ENCODE measurements around the gene YWHAQ.

The YWHAQ gene

DNA sequence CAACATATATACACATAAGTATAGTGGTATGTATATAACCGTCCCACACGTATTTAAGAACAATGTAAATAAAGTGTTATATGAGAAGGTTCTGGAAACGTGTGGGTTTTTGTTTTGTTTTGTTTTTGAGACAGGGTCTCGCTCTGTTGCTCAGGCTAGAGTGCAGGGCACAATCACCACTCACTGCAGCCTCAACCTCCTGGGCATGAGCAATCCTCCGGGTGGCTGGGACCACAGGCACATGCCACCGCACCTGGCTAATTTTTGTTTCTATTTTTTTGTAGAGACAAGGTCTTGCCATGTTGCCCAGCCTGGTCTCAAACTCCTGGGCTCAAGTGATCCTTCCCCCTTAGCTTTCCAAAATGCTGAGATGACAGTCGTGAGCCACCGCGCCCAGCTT lies 81.4 kb downstream of the YWHAQ start:
- no peak for DNase-seq

DNA sequence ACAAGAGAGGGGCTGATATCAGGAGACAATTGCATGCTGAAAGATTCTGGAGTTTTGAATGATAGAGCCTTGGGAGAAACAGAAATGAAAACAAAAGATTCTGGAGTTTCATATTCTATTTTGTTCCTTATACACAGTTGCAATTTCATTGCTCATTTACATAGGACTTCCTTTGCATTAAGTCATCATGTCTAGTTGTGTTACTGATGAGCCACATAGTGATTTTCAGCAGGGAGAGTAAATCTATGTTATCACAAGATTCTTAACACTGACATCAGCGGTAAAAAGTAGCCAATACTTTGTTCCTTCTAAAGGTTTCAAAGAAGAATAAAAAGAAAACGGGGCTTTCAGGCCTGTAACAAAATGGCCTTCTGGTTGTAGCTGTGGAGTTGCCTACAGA lies 82.3 kb downstream of the YWHAQ start:
- no peak for DNase-seq

DNA sequence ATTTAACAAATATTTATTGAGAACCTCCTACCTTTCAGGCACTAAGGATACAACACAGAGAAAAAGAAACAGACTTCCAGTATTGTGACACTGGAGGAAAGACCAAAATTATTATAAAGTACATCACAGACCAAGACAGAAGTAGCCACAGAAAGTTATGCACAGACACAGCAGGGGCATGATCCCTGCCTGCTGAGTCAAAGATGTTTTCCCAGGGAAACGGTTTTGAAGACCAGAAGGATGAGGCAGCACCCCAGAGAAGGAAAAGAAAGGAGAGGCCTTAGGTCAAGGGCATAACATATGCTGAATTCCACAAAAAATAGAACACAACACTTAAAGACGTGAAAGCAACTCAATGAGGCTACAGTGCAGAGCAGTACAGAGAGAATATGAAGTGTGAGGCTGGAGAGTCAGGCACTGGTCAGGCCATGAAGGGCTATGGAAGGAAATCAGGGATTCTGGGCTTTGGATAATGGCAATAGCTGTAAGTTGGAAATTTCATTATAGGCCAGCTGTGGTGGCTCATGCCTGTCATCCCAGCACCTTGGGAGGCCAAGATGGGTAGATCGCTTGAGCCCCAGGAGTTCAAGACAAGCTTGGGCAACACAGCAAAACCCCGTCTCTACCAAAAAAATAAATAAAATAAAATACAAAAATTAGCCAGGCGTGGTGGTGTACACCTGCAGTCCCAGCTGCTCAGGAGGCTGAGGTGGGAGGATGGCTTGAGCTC lies 83.4 kb downstream of the YWHAQ start:
- DNase-seq = no peak

DNA sequence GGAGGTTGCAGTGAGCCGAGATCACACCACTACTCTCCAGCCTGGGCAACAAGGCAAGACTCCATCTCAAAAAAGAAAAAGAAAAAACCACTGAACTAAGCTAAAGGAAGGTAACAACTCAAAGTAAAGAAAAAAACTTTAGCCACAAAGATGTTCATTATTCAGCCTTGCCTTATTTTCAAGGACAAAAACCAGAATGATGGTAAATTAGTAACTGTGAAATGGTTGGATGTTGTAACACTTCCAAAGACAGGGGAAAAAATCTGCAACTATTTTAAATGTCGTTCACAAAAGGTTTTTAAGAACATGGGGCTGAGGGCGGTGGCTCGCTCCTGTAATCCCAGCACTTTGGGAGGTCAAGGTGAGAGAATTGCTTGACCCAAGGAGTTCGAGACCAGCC lies 85.3 kb downstream of the YWHAQ start:
- DNase-seq = no peak

DNA sequence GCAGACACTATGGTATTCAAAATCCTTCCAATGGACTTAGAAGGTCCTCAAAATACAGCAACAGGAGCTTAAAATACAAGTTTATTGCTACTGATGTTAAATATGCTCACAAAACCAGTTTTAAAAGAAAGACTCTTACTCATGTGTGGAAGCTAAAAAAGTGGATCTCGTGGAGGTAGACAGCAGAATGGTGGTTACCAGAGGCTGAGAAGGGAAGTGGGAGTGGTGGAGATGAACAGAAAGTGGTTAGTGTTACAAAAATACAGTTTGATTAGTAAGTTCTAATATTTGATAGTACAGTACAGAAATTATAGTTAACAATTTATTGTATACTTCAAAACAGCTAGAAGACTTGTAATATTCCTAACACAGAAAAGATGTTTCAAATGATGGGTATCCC lies 87.2 kb downstream of the YWHAQ start:
- DNase-seq = no peak

DNA sequence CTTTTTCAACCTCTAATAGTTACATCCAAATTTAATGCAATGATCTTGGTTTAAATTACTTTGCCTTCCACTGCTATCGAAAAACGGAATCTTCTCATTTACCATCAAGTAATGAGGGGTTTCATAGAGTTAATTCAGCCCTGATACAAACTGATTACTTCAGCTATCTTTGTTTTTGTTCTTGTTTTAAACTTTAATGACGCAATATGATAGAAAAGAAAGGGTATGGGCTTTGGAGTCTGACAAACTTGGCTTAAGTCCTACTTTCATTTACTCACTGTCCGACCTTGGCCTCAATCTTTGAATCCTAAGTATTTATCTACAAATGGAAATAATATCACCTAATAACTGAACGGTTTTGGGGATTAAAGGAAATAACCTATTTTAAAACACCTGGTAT lies 91.3 kb downstream of the YWHAQ start:
- DNase-seq = no peak

DNA sequence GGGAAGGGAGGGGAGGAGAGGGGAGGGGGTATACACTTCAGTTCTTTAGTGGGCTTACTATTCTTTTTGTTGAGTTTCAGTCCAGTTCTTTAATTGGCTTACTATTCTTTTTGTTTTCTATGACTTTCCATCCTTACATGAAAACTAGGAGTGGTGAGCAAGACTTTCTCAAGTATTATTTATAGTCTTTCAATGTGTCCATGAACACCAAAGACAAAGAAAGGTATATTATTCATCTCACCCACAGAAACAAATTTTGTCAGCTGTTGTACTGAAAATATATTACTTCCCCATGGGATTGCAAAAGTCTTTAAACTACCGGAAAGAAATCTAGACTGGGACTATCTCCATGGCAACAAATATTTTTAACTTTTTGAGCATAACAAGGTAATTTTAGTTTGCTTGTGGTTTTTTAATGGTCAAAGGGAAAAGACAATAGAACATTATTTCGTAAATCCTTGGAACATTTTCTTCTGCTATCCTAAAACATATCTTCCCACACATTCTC lies 92.7 kb downstream of the YWHAQ start:
- DNase-seq = no peak

DNA sequence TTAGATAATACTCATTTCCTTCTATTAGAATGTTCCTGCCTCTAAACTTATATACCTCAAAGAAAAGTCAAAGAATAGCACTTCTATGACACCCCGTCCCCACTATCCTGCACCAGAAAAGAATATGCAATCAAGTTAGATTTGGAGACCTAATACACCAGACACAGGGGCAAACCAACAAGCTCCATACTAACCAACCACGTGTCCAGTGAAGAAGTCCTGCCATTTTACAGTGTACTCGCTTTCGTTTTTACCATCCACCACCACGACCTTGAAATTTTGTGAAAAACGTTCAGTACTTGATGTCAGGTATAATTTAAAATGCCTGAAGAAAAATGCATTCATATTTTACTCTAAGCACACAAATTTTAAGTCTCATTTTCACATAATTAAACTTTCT lies 94.3 kb downstream of the YWHAQ start:
- DNase-seq = no peak

DNA sequence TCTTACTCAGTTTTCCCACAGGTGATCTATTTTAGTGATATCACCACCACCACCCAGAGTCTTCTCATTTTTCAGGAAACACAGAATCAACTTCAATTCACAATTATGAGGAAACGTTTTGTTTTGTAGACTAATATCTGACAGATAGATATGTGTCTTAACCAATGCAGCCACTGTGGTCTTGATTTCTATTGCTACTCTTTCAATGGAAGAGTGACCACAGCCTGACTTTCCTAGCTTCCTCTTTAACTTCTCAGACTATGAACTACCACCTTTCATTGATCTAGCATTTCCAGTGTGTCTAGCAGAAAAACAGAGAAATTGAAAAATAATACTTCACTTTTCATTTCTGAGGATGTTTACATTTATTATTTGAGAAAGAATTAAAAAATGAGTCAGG lies 95.6 kb downstream of the YWHAQ start:
- DNase-seq = no peak

Measured in DMS153 (cell line).